Measurements from ENCODE around the gene IL17F.
"Not testable (repeated sequence)": the region's sequence is repeated elsewhere in the genome, so short reads cannot be mapped to it uniquely, and the experiment has no call there.

The IL17F gene

DNA sequence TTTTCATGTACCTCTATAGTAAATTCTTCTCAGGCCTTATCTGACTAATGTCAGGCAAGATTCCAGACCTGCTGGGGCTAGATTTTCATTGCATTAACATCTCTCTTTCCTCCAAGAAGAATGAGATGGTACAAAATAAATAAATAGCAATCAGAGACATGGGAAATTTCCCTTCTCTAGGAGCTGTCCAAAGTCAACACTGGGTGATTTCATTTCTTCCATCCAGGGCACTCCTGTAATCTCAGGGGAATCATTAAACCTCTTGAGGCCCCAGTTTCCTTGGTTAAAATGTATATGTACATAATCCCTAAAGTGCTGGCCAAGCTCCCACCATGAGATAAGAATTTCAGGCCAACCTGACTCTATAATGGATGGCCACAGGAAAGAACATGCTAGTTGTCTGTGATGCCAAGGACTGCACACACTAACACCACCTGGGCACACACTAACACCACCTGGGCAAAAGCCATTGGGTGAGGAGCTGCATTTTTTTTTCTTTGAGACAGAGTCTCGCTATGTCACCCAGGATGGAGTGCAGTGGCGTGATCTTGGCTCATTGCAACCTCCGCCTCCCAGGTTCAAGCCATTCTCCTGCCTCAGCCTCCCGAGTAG, 912 bp downstream of the IL17F start:
- no peak for DNase-seq

DNA sequence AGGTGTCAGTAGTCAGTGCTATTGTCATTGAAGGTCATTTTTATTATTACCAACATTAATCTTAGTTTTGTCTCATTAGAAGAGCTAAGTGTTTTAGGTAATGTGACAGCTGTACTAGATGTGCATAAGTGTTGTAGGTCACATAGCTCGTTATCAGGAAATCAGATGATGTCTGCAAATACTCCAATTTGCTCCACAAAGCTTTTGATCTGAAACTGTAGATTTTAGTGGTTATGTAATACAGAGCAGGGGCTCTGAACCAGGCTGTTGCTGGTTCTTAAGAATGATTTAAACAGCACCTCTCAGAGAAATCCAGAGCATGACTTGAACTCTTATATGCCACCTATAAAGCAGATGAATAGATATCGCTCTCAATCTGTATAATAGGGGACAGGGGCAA, 2.5 kb downstream of the IL17F start:
- no peak for DNase-seq

DNA sequence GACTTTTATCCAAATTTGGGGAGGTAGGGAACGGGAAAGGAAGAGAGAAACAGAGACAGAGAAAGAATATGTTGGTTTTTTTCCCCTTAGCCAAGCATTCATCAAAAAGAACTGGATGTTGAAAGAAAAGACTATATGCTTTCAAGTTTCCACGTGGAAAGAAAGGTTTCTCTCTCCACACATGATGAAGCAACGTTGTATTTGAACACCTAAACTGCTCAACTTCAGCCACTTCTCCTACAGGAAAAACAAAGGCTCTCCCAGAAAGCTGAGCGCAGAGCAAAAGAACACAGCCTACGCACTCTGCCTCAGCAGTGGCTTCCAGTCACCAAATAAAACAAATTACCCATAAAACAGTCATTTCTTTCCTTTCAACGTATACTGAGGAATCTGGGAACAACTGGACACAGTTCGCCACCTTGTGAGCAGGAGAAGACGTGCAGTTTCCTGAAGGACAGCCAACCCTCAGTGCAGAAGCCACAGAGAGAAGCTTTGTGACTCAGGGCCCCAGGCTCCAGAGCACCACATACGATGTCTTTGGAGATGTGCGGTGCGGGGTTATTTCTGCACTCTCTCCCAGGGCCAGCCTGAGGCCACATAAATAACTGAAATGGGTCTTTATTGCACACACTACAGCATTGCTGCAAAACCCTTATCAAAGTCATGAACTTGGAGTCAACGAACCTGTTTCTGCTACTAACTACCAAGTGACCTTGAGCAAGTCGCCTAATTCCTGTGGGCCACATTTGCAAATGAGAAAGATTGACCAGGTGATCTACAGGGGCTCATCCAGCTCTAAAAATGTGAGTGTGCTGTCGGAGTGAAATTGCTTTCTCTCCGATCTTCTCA, 10.1 kb downstream of the IL17F start:
- DNase-seq: peak; percentile 48

DNA sequence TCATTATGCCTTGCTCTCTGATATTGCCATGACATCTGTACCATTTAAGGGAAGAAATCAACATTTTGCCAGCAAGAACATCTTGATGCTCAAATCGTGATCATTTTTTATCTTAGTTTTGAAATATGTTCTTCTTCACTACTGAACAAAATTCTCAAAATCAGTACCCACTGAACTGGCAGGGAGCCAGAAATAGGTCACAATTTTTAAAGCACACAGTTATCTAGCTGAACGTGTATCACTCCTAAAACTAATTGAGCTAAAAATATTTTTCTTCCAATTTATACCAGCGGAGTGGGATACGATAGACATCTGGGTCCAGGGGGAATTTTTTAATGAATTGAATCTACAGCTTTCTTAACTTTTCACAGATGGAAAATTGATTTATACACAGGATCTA, 11.3 kb downstream of the IL17F start:
- no peak for DNase-seq

- no peak for DNase-seq
Observed at GRCh38 chr6:52231406-52232127, 12.7 kb downstream of the IL17F start.

DNA sequence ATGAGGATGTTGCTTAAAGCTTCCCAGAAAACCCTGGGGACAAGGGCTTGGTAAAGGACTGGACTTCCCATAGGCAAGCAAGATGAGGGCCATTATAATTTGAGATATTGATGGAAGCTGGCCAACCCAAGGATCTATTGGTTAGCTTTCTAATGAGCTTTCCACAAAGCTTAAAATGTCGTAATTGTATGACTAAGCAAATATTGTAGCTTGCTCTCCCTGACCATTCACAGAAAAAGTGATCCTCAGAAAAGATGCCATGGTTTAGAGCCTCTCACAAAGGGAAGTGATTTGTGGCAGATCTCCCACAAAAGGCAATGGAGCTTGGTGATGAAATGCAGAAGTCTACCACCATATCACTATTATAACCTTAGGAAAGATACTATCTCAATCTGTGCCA, 13.6 kb downstream of the IL17F start:
- DNase-seq: no peak

DNA sequence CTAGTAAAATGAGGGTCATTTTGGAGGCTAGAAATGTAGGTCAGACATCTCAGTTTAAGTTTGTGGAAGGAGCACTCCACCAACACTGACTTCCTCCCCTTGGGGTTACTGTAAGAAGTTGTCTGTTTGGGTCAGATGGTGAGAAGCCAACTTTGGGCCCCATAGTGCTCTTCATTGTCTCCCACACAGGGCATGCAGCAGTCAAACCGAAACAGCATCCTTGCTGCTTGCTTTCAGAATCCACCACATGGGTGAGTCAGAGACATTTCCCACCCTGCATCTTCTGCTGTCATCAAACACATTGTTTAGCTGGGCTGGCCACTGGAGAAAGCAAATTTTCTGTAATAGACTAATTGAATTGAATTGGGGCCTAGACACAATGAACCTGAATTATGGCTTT, 16.8 kb downstream of the IL17F start:
- no peak for DNase-seq

- no peak for DNase-seq
Observed at GRCh38 chr6:52221302-52221701, 23.0 kb downstream of the IL17F start.

GRCh38 chr6:52217761-52218160, 26.5 kb downstream of the IL17F start:
- DNase-seq: no peak

- DNase-seq: no peak
Observed at GRCh38 chr6:52216932-52217575, 27.2 kb downstream of the IL17F start.

DNA sequence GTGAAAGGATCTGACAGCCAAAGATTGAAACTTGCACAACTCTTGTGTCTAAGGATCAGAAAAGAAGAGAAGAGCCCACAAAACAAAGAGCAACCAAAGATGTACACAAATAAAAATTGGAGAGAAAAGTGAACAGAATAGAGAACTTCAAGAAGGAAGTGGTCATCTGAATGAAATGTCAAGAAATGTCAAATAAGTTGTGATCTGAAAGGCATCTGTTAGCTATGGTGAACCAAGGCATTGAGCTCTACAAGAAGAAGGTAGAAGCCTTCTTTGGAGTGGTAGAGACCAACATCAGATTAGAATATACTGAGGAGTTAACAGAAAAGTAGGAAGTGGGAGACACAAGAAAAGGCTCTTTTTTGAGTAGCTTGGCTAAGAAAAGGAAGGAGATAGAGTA, 28.5 kb downstream of the IL17F start:
- no peak for DNase-seq

DNA sequence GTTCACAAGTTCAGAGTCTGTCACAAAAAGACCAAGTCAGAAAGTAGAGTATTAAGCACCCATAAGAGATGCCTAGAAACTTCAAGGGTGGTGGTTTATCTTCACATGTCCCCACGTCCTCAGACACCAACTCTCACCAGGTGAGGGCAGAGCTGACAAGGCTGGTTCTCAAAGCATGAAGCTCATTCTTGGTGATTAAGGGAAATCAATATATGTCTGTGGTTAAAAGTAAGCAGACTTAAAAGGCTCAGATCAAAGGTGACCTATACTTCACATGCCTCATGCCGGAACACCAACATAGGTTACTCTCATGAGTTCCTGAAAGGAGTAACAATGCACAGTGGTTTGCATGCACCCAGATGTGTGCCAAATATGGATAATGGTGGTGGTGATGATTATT, 31.2 kb downstream of the IL17F start:
- DNase-seq: no peak

GRCh38 chr6:52210227-52210626, 34.1 kb downstream of the IL17F start:
- DNase-seq: no peak

DNA sequence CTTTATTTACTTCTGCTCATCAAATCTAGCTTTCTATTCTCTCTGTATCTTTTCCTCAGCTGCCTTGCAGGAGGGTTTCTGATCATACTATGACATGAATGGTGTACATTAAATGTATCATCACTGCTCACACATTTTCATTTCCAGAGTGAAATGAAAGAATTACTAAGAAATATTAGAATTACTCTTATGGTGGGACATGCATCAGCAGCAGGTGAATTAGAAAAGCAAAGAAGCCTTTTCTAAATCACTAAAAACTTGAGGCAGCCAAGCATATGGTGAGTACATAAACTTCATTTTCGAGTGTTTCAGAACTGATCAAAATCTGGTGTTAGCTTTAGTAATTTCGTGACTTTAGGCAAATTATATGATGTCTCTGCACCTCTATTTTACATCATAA, 34.5 kb downstream of the IL17F start:
- DNase-seq: no peak

- no peak for DNase-seq
Observed at GRCh38 chr6:52208612-52209011, 35.7 kb downstream of the IL17F start.

GRCh38 chr6:52207066-52207465, 37.2 kb downstream of the IL17F start:
- DNase-seq: no peak

DNA sequence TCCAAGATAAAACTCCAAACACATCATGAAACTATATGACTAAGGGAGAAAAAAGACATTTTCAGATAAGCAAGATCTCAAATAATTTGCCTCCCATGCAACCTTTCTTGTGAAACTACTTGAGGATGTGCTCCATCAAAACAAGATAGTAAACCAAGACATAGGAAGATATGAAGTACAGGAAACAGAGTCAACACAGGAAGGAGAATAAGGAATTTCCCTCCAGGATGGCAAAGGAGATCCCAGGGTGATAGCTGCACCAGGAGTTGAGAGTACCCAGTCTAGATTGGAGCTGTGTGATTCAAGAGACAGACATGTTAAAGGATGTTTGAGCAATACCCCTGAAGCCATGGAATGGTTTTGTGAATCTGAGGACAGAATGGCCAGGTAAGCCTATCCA, 42.8 kb downstream of the IL17F start:
- no peak for DNase-seq

- no peak for DNase-seq
Observed at GRCh38 chr6:52201046-52201445, 43.3 kb downstream of the IL17F start.

DNA sequence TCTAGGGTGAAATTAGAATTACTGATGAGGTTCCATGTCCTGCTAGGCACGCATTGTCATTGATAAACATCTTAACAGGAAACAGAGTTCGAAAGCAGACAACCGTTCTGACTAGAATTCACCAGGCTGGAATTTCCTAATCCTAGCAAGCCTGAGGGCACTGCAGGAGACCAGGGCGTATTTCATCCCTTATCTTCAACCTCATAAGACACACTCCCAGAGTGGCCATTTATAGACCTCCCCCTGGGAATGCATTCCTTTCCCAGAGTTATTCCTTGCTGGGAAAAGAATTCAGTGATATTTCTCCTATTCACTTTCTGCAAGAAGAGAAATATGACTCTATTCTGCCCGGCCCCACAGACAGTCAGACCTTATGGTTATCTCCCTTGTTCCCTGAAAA, 44.2 kb downstream of the IL17F start:
- DNase-seq: not testable (repeated sequence)

DNA sequence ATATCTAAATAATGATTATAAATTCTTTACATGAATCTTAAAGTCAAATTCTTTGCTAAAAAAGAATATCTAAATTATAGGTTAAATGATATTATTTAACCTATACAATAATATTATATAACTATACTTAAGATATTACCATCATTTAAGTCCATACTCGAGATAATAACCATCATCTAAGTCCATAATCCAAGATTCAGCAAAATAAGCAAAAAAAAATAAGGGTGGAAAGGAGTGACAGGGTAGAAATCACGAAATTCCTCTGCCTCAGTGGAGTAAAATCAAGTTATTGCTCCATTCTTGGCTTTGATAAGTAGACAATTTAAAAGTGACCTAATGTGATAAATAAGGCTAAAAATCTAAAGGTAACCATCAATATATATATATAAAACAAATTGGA, 48.4 kb downstream of the IL17F start:
- DNase-seq: no peak

GRCh38 chr6:52191824-52192223, 52.5 kb downstream of the IL17F start:
- DNase-seq: no peak

DNA sequence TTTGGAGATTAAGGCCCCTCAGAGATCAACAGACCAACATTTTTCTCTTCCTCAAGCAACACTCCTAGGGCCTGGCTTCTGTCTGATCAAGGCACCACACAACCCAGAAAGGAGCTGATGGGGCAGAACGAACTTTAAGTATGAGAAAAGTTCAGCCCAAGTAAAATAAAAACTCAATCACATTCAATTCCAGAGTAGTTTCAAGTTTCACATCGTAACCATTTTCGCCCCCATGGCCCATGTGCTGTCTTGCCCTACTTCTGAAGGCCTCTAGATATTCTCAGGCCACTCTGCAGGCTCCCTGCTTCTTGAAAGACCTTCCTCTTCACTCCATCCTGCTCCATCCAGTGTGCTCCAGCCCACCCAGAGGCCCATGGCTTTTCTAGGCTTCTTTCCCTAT, 53.9 kb downstream of the IL17F start:
- no peak for DNase-seq

DNA sequence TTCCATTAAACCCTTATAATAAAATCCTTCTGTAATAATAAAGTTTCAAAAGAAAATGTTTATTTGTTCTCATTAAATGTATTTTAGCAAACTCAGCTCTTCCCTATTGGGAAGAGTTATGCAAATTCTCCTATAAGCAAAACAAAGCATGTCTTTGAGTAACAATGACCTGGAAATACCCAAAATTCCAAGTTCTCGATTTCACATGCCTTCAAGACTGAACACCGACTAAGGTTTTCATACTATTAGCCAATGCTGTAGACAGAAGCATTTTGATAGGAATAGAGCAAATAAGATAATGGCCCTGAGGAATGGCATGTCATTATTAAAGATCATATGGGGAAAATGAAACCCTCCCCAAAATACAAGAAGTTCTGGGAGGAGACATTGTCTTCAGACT, 54.3 kb downstream of the IL17F start:
- no peak for DNase-seq

GRCh38 chr6:52187098-52187497, 57.2 kb downstream of the IL17F start:
- DNase-seq: no peak
